Tibial artery (tissue), 4 donors: Measurements from ENCODE around the gene PGGHG.
"Not testable (repeated sequence)": the region's sequence is repeated elsewhere in the genome, so short reads cannot be mapped to it uniquely, and the experiment has no call there.

ENCODE experiments used
- DNase-seq, 2 donors: peaks; one replicate each; pipeline ENCODE4 v3.0.0-alpha.2; 2019
- H3K27ac ChIP-seq, 2 donors: fragments of 200-600 bp; sonication (generic) in 1 of 2; 1 replicate in 1 of 2; 2 replicates in 1 of 2; pipeline ENCODE4 v1.5.1; 2018 to 2019; ENCODE audit warnings: mild to moderate bottlenecking in 1 of 2
- H3K27me3 ChIP-seq, 2 donors: fragments of 200-600 bp; sonication (generic) in 1 of 2; one replicate each; pipeline versions ENCODE4 v1.5.1 to v1.6.0; 2016 to 2019
- H3K36me3 ChIP-seq, 3 donors: fragments of 200-600 bp; sonication (generic) in 2 of 3; one replicate each; pipeline ENCODE4 v1.5.1; 2016 to 2019; ENCODE audit warnings: mild to moderate bottlenecking in 2 of 3
- H3K4me1 ChIP-seq, 4 donors: fragments of 200-600 bp; sonication (generic) in 2 of 4; 1 replicate in 3 of 4; 2 replicates in 1 of 4; pipeline ENCODE4 v1.5.1; 2016 to 2019
- H3K4me3 ChIP-seq, 2 donors: fragments of 200-600 bp; sonication (generic) in 1 of 2; 1 replicate in 1 of 2; 2 replicates in 1 of 2; pipeline ENCODE4 v1.5.1; 2018 to 2019; ENCODE audit warnings: mild to moderate bottlenecking in 2 of 2
- H3K9me3 ChIP-seq, 3 donors: fragments of 200-600 bp; sonication (generic) in 1 of 3; one replicate each; pipeline ENCODE4 v1.5.1; 2016 to 2019
- intact Hi-C: fragments of 100-400 bp; cut with DNase I; formaldehyde crosslinking; loops from one replicate; pipeline ENCODE4 v1.15.0; 2023; ENCODE audit warnings: low total_unique reads
- TF ChIP-seq, protein P1 (sequence below), 2 experiments: fragments of 200-600 bp in 1 of 2; fragments of 450-650 bp in 1 of 2; IDR thresholded peaks; one replicate each; pipeline ENCODE4 v1.5.1; 2017 to 2019; ENCODE audit warnings: antibody characterized with exemption in 2 of 2, mild to moderate bottlenecking in 1 of 2, moderate library complexity in 1 of 2

Gene PGGHG

DNA sequence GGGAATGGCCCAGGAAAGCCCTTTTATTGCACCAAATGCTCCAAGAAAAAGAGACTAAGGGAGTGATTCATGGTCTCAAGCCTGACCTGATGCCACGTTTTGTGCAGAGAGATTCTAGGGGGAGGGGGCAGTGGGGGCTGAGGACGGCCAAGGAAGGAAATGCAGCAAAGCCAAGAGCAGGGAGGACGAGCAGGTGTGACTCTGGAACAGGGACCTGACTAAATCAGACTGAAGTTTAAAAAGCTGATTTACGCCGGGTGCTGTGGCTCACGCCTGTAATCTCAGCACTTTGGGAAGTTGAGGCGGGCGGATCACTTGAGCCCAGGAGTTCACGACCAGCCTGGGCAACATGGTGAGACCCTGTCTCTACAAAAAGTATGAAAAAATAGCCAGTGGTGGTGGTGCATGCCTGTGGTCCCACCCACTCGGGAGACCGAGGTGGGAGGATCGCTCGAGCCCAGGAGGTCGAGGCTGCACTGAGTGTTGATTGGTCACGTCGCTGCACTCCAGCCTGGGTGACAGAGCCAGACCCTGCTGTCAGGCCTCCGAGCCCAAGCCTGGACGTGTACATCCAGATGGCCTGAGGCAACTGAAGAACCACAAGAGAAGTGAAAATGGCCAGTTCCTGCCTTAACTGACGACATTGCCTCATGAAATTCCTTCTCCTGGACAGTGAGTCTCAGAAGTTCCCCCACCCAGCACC, 42.6 kb downstream of the PGGHG start:
- peaks cover 8 to 15% (median 12%) of the 10 kb centered on the region in 4 donors for H3K4me1 ChIP-seq
- no peak overlapping the region for H3K27ac ChIP-seq
- no peak overlapping the region for H3K4me3 ChIP-seq
- TF ChIP-seq, protein P1, sequence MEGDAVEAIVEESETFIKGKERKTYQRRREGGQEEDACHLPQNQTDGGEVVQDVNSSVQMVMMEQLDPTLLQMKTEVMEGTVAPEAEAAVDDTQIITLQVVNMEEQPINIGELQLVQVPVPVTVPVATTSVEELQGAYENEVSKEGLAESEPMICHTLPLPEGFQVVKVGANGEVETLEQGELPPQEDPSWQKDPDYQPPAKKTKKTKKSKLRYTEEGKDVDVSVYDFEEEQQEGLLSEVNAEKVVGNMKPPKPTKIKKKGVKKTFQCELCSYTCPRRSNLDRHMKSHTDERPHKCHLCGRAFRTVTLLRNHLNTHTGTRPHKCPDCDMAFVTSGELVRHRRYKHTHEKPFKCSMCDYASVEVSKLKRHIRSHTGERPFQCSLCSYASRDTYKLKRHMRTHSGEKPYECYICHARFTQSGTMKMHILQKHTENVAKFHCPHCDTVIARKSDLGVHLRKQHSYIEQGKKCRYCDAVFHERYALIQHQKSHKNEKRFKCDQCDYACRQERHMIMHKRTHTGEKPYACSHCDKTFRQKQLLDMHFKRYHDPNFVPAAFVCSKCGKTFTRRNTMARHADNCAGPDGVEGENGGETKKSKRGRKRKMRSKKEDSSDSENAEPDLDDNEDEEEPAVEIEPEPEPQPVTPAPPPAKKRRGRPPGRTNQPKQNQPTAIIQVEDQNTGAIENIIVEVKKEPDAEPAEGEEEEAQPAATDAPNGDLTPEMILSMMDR (IDR thresholded peaks at IDR 0.05) = no peak
- no peaks in the 10 kb centered on the region for H3K9me3 ChIP-seq
- H3K27me3 ChIP-seq = no peaks in the 10 kb centered on the region
- H3K36me3 ChIP-seq = no peaks in the 10 kb centered on the region
- DNase-seq = peak in 1 of 2 donors; percentile 49
- intact Hi-C loops = no loop called here

DNA sequence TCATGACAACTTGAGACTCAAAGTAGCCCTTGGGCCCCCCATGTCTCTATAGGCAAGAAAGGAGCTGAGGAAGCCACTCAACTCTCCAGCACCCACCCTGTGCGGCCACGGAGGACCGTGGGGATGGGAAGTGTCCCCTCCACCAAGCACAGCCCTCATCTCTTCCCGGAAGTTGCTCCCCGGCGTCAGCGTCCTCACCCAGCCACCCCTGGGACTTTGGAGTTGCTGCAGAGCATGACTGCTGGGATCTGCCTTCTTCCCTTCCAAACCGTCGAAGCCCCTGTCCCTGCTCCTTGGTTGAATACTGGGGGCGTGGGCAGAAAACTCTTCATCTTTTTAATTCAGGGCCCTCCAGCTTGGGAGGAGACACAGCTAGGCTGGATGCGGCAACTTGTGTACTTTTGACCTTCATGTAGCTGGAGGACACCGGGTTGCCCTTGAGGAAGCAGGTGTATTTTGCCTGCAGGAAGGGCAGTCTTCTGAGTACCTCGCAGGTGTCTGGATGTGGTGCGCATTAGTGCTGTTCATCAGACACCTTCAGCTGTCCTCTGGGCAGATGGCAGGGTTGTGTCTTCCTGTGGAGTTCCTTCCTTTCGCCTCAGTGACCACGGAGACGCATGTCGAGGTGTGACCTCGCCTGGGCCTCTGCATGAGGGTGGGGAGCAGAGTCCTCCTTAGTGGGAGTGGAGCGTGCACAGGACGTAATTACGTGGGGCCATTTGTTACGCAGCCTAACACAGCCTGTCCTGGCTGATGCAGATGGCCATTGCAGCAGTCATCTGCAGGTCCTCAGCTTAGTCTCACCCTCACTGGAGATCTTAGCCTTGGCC, 43.9 kb downstream of the PGGHG start:
- Histone ChIP-seq H3K4me3 (no peak overlapping the region), H3K9me3 (no peaks in the 10 kb centered on the region), H3K27me3 (no peaks in the 10 kb centered on the region), H3K4me1 (peaks cover 0 to 8% (median 2%) of the 10 kb centered on the region in 4 donors), H3K36me3 (no peaks in the 10 kb centered on the region), H3K27ac (no peak overlapping the region)
- intact Hi-C loops = no loop called here
- DNase-seq = peak in 1 of 2 donors; percentile 56
- TF ChIP-seq, protein P1 (IDR thresholded peaks at IDR 0.05) = no peak

DNA sequence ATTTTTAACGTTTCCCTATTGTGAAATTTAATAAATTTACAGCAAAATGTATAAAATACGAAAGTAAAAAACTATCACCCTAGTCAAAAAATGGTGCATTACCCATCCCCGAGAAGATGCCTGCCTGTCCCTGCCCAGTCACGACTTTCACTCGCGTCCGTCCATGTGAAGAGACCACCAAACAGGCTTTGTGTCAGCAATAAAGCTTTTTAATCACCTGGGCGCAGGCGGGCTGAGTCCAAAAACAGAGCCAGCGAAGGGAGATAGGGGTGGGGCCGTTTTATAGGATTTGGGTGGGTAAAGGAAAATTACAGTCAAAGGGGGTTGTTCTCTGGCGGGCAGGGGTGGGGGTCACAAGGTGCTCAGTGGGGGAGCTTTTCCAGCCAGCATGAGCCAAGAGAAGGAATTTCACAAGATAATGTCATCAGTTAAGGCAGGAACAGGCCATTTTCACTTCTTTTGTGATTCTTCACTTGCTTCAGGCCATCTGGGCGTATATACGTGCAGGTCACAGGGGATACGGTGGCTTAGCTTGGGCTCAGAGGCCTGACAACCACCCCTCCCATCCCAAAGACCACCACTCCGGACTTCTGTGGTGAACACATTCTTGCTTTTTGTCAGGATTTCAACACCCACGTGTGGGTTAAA, 44.8 kb downstream of the PGGHG start:
- H3K4me1 ChIP-seq, H3K9me3 ChIP-seq, H3K4me3 ChIP-seq, intact Hi-C loops, H3K36me3 ChIP-seq, H3K27ac ChIP-seq, H3K27me3 ChIP-seq: not testable (repeated sequence)
- DNase-seq = peak in 1 of 2 donors; percentile 37

DNA sequence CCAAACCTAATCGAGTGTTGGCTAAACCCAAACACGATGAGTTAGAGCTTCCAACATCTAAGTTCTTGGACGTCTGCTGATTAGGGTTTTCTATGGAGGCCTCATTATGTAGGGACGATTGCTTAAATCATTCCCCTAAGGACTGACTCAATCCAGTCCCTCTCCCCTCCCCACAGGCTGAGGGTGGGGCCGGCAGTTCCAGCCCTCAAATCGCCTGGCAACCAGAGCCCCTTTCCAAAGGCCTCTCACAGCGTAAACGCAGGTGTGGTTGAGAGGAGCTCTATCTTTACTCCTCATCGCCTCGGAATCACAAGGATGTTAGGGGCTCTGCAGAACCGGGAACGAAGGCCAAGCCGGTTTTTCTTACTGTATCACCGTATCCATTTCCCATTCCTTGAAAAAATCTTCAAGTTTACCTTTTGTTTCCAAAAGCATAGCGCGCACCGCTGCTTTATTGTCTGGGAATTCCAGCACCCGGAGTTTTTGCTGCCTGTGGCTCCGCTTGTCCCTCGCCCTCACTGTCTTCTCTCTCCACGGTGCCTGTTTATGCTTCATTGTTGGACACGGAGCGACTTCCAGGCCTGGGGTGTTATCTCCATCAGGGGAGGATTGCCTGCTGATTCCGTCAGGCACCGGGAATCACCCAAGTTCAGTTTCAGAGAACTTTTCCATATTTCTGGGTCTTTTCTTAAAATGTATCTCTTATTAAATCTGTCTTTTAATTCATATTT, 45.5 kb downstream of the PGGHG start:
- intact Hi-C loops = no loop called here
- Histone ChIP-seq H3K36me3 (no peaks in the 10 kb centered on the region), H3K4me3 (no peak overlapping the region), H3K9me3 (no peaks in the 10 kb centered on the region), H3K4me1 (peaks cover 0 to 8% (median 0%) of the 10 kb centered on the region in 4 donors), H3K27me3 (no peaks in the 10 kb centered on the region), H3K27ac (no peak overlapping the region)
- TF ChIP-seq, protein P1 (IDR thresholded peaks at IDR 0.05) = no peak
- DNase-seq = peak in 1 of 2 donors; percentile 42

DNA sequence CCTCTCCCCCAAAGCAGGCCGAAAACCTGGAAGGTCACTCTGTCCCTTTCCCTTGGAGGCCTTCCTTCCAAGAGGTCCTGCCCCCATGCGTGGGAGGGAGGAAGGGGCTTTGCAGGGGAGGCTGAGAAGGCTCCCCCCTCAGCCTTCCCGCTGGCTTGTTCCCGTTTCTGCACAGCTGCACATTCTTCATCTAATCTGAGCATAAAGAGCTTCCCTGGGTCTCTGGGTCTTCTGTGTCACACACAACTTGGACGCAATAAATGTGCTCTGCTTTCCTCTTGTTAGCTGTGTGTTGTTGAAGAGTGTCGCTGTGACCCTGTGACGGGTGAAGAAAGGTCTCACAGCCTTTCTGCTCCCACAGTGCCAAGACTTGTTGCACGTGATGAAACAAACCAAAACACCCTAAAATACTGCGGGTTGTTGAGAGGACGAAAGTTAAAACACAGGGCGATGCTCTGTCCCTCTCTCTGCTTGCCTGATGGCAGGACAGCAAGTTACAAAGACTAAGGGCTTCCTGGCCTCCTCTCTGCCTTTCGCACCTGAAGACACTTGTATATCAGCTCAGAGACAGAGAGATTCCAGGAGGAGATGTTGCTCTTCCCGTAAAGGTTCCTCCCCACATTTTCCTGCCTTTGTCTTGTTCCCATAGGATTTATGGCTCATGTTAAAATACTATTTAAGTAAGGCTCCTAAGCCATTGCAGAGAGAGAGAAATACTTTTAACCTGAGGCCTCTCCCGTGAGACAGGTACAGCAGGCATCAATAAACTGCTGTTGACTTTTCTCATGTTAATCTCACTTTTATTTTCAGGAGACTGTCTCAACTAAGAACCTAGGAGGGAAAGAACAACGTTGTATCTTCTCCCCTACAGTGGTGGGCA, 47.1 kb downstream of the PGGHG start:
- Histone ChIP-seq H3K4me1 (peaks cover 0 to 8% (median 0%) of the 10 kb centered on the region in 4 donors), H3K4me3 (no peak overlapping the region), H3K27ac (peak overlapping the region; percentile 20 to 41), H3K9me3 (no peaks in the 10 kb centered on the region), H3K36me3 (no peaks in the 10 kb centered on the region), H3K27me3 (no peaks in the 10 kb centered on the region)
- intact Hi-C loops = no loop called here
- DNase-seq = peak in 1 of 2 donors; percentile 64
- TF ChIP-seq, protein P1 (IDR thresholded peaks at IDR 0.05) = no peak
